Measurements from ENCODE around the gene NKG7. TPM values are rescaled to one million over a fixed set of nuclear protein-coding genes. Genes with fewer than 3 reads are reported as not detected.
A peak's percentile ranks its signal among the peaks of the same experiment; 100 is the strongest.

The NKG7 gene
- total and polyA plus RNA-seq, 2 of the 13 experiments (the other 11 are each of a cell fraction or from before 2014, with no cell fraction given), result 0.40 TPM; not detected in 1

- TF ChIP-seq ZNF160 (CRISPR knock-in tag; IDR thresholded peaks at IDR 0.05) (no peak), DRAP1 (CRISPR knock-in tag; IDR thresholded peaks at IDR 0.05) (peak; percentile 47; the same call in 1 of the 2 replicates), KLF11 (CRISPR knock-in tag; IDR thresholded peaks at IDR 0.05) (no peak), KDM4B (CRISPR knock-in tag; IDR thresholded peaks at IDR 0.05) (no peak), PAWR (CRISPR knock-in tag; IDR thresholded peaks at IDR 0.05; ENCODE audit: borderline replicate concordance) (no peak), ZNF564 (CRISPR knock-in tag; IDR thresholded peaks at IDR 0.05) (no peak), NCOA5 (CRISPR knock-in tag; IDR thresholded peaks at IDR 0.05) (no peak), HES4 (CRISPR knock-in tag; IDR thresholded peaks at IDR 0.05; ENCODE audit: borderline replicate concordance) (no peak), NR0B2 (CRISPR knock-in tag; IDR thresholded peaks at IDR 0.05) (no peak), ZBTB37 (CRISPR knock-in tag; IDR thresholded peaks at IDR 0.05) (0 out of 2 replicates have a peak, but pooled peaks have one; percentile 29), SP5 (CRISPR knock-in tag; IDR thresholded peaks at IDR 0.05; ENCODE audit: borderline replicate concordance, low read depth) (peak; percentile 74; the same call in 1 of the 2 replicates), TARDBP (CRISPR knock-in tag; IDR thresholded peaks at IDR 0.05) (0 out of 2 replicates have a peak, but pooled peaks have one; percentile 58), ZNF549 (CRISPR knock-in tag; IDR thresholded peaks at IDR 0.05) (no peak), DZIP1 (CRISPR knock-in tag; IDR thresholded peaks at IDR 0.05) (no peak), ZMYM3 (CRISPR knock-in tag; IDR thresholded peaks at IDR 0.05) (peak; percentile 70; the same call in 1 of the 2 replicates), ZNF224 (CRISPR knock-in tag; IDR thresholded peaks at IDR 0.05) (no peak), CAMTA2 (CRISPR knock-in tag; IDR thresholded peaks at IDR 0.05; ENCODE audit: borderline replicate concordance) (no peak), ZBTB46 (CRISPR knock-in tag; IDR thresholded peaks at IDR 0.05; ENCODE audit: borderline replicate concordance) (no peak), BRCA1 (CRISPR knock-in tag; IDR thresholded peaks at IDR 0.05) (no peak), ZNF44 (CRISPR knock-in tag; IDR thresholded peaks at IDR 0.05) (0 out of 2 replicates have a peak, but pooled peaks have one; percentile 29), KDM1A (CRISPR knock-in tag; IDR thresholded peaks at IDR 0.05) (peak; percentile 64; the same call in 1 of the 2 replicates), CBFB (CRISPR knock-in tag; IDR thresholded peaks at IDR 0.05) (no peak), ZNF367 (CRISPR knock-in tag; IDR thresholded peaks at IDR 0.05; ENCODE audit: borderline replicate concordance) (no peak), ZNF256 (CRISPR knock-in tag; conservative IDR thresholded peaks at IDR 0.05) (no peak)
These were observed 16.2 kb downstream of the NKG7 start (continued) for GRCh38 chr19:51356159-51356801.

Measured in HepG2 (cell line).